GM12878 (cell line): ENCODE measurements around the gene SOBP. TPM values are rescaled to one million over a fixed set of nuclear protein-coding genes. Genes with fewer than 3 reads are reported as not detected.
A peak's percentile ranks its signal among the peaks of the same experiment; 100 is the strongest.

ENCODE experiments used
- ATF2 ChIP-seq: IDR thresholded peaks from 2 replicates; pipeline ENCODE4 v1.6.1; 2012; ENCODE audit warnings: low read length, inconsistent platforms
- ATF3 ChIP-seq: IDR thresholded peaks from 2 replicates; pipeline ENCODE4 v1.6.1; 2011; ENCODE audit warnings: low read depth, mild to moderate bottlenecking, low read length, moderate library complexity, borderline replicate concordance; ENCODE audit errors: extremely low read depth
- BRCA1 ChIP-seq: IDR thresholded peaks from 2 replicates; pipeline ENCODE4 v1.6.1; 2011; ENCODE audit warnings: low read depth, low read length, improper control_type of control experiment
- KLF5 ChIP-seq: fragments of 450-650 bp; IDR thresholded peaks from 2 replicates; pipeline ENCODE4 v1.6.1; 2014; ENCODE audit warnings: mild to moderate bottlenecking; ENCODE audit not compliant: partially characterized antibody
- MLLT1 ChIP-seq: fragments of 450-650 bp; IDR thresholded peaks from 2 replicates; pipeline ENCODE4 v1.6.1; 2016; ENCODE audit warnings: mild to moderate bottlenecking
- NFIC ChIP-seq: IDR thresholded peaks from 2 replicates; pipeline ENCODE4 v1.6.1; 2012; ENCODE audit warnings: low read depth, mild to moderate bottlenecking, inconsistent platforms, low read length, moderate library complexity
- PAX8 ChIP-seq: fragments of 450-650 bp; IDR thresholded peaks from 2 replicates; pipeline ENCODE4 v1.6.1; 2017; ENCODE audit warnings: mild to moderate bottlenecking, moderate library complexity
- PBX3 ChIP-seq: IDR thresholded peaks from 2 replicates; pipeline ENCODE4 v1.6.1; 2011; ENCODE audit warnings: mild to moderate bottlenecking, low read depth, low read length, moderate library complexity; ENCODE audit not compliant: insufficient replicate concordance
- POU2F2 ChIP-seq: IDR thresholded peaks from 3 replicates; pipeline ENCODE4 v1.6.1; 2011; ENCODE audit warnings: low read depth, mild to moderate bottlenecking, low read length, borderline replicate concordance
- RELA ChIP-seq: fragments of 450-650 bp; IDR thresholded peaks from 2 replicates; pipeline ENCODE4 v1.8.0; 2014; ENCODE audit warnings: borderline replicate concordance; ENCODE audit not compliant: partially characterized antibody
- RUNX3 ChIP-seq: IDR thresholded peaks from 2 replicates; pipeline ENCODE4 v1.6.1; 2012; ENCODE audit warnings: low read length, inconsistent platforms
- SKIL ChIP-seq: fragments of 450-650 bp; IDR thresholded peaks from 2 replicates; pipeline ENCODE4 v1.6.1; 2017; ENCODE audit warnings: mild to moderate bottlenecking, low read depth, inconsistent platforms; ENCODE audit not compliant: poor library complexity, severe bottlenecking
- SPI1 ChIP-seq: IDR thresholded peaks from 2 replicates; pipeline ENCODE4 v1.6.1; 2011; ENCODE audit warnings: low read depth, mild to moderate bottlenecking, low read length, moderate library complexity, borderline replicate concordance; ENCODE audit not compliant: insufficient read depth
- SUPT20H ChIP-seq: IDR thresholded peaks from 2 replicates; pipeline ENCODE4 v1.6.1; 2011; ENCODE audit warnings: low read depth, mild to moderate bottlenecking, low read length, moderate library complexity, borderline replicate concordance; ENCODE audit not compliant: control insufficient read depth
- TCF3 ChIP-seq: IDR thresholded peaks from 2 replicates; pipeline ENCODE4 v1.6.1; 2012; ENCODE audit warnings: low read depth, mild to moderate bottlenecking, low read length, borderline replicate concordance; ENCODE audit not compliant: insufficient read depth
- ZNF592 ChIP-seq: fragments of 450-650 bp; IDR thresholded peaks from 2 replicates; pipeline ENCODE4 v1.6.1; 2017; ENCODE audit warnings: mild to moderate bottlenecking, moderate library complexity
- ZNF622 ChIP-seq: fragments of 450-650 bp; IDR thresholded peaks from 2 replicates; pipeline ENCODE4 v1.6.1; 2017; ENCODE audit warnings: mild to moderate bottlenecking, inconsistent platforms
- ZZZ3 ChIP-seq: IDR thresholded peaks from 2 replicates; pipeline ENCODE4 v1.6.1; 2011; ENCODE audit warnings: low read depth; ENCODE audit not compliant: control insufficient read depth, insufficient read length
- polyA plus RNA-seq, 11 experiments: library from polyadenylated mRNA; depleted of rRNA in 4 of 11; unstranded in 6 of 11; stranded (reverse) in 5 of 11; fragments of >200 nt; fragmentation: Nextera tagmentation in 4 of 11; fragmentation: Illumina TruSeq in 1 of 11; extraction: Ambion mirVana in 4 of 11; extraction: Trizol in 1 of 11; gene quantifications; 1 replicate in 1 of 11; 2 replicates in 10 of 11; pipeline versions ENCODE4 v1.2.1 to v1.2.3, GENCODE V29; 2011 to 2016; ENCODE audit warnings: inconsistent platforms in 2 of 11, missing spikeins in 2 of 11, low read depth in 1 of 11
- total RNA-seq, 4 experiments: library from RNA; depleted of rRNA in 3 of 4; stranded (reverse); fragments of >200 nt in 3 of 4; fragmentation: Illumina TruSeq in 1 of 4; extraction: Trizol in 1 of 4; gene quantifications; 2 replicates each; pipeline versions ENCODE4 v1.2.1 to v1.2.3, GENCODE V29; 2013 to 2021

SOBP gene
- total and polyA plus RNA-seq, 10 of the 15 experiments (the other 5 are each of a cell fraction or from before 2014, with no cell fraction given): 0.49 to 1.9 (median 0.78) TPM

GRCh38 chr6:107657755-107658461, 168.0 kb downstream of the SOBP start (continued):
- TF ChIP-seq MLLT1 (0 out of 2 replicates have a peak, but pooled peaks have one; percentile 17), ZZZ3 (no peak), NFIC (peak; percentile 82), POU2F2 (no peak), PBX3 (no peak), PAX8 (no peak), KLF5 (no peak), SUPT20H (no peak), SKIL (no peak), ATF2 (peak; percentile 78; the same call in 1 of the 2 replicates), RUNX3 (peak; percentile 92), SPI1 (peak; percentile 95), ZNF592 (no peak), ZNF622 (no peak), ATF3 (no peak), RELA (no peak), BRCA1 (no peak), TCF3 (peak; percentile 73; the same call in 1 of the 2 replicates)
